AG08395 (cell line): ENCODE results near the gene UBE2I.

Experiments
- DNase-seq: peaks from one replicate; pipeline ENCODE4 v3.0.0; 2012; ENCODE audit warnings: mixed read lengths, low spot score

The UBE2I gene

DNA sequence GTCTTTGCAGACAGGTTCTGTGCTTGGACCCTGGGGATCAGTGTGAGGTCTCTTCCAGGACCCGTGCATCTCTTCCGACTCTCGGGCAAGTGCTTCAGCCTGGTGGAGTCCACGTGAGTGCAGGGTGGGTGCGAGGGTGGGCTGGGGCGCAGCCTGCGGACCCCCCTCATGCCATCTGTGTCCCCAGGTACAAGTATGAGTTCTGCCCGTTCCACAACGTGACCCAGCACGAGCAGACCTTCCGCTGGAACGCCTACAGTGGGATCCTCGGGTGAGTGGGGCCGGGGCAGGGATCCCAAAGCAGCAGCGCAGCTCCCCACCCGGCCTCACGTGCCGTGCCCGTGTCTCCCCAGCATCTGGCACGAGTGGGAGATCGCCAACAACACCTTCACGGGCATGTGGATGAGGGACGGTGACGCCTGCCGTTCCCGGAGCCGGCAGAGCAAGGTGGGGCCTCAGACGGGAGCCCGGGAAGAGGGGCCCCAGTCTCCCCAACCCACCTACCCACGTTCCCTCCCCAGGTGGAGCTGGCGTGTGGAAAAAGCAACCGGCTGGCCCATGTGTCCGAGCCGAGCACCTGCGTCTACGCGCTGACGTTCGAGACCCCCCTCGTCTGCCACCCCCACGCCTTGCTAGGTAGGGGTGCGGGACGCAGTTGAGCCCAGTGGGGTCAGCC lies 52.4 kb downstream of the UBE2I start:
- DNase-seq, result no peak

DNA sequence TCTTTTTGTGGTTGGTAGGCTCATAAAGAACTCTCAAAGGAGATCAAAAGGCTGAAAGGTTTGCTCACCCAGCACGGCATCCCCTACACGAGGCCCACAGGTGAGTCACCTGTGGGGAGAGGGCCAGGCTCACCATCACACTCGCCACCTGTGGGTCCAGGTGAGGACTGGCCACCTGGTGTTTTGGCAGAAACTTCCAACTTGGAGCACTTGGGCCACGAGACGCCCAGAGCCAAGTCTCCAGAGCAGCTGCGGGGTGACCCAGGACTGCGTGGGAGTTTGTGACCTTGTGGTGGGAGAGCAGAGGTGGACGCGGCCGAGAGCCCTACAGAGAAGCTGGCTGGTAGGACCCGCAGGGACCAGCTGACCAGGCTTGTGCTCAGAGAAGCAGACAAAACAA lies 53.4 kb downstream of the UBE2I start:
- no peak for DNase-seq

DNA sequence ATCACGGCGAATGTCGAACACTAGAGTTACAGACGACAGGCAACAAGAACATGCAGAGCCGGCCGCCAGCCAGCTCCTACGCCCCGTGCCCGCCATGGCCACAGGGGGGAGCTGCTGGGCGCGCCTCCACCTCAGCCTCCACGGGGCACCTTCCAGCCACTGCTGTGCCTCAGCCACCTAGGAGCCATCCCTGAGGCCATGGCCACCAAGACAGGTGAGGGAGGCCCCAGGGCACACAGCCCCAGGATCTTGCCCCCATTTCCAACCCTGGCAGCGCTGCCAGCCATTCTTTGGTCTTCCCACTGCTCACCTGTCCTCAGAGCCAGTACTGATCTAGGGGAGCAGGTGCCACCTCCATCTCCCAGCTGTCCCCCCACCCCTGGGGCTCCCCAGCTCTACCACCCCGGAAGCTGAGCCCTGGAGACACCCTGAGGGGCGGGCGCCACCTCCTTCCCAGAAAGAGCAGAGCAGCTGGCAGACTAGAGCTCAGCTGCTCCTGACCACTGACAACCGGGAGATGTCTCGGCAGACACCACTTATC lies 54.1 kb downstream of the UBE2I start:
- peak; percentile 73 for DNase-seq

DNA sequence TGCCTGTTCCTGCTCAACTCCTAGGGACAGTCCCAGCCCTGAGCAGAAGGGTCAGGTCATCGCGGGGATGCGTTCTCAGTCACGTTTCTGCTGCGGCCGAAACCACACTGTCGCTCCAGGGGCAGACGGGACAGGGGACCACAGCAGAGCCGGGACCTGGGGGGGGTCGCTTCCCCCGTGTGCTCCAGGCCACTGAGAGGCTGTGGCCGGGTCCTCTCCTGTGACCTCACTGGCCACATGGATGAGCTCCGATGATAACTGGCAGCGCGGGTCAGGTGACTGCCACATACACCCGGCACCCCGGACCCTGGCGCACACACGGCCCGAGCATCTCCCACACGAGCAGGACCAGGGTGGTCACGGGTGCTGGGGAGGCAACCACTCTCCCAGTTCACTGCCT lies 55.1 kb downstream of the UBE2I start:
- DNase-seq, result no peak

DNA sequence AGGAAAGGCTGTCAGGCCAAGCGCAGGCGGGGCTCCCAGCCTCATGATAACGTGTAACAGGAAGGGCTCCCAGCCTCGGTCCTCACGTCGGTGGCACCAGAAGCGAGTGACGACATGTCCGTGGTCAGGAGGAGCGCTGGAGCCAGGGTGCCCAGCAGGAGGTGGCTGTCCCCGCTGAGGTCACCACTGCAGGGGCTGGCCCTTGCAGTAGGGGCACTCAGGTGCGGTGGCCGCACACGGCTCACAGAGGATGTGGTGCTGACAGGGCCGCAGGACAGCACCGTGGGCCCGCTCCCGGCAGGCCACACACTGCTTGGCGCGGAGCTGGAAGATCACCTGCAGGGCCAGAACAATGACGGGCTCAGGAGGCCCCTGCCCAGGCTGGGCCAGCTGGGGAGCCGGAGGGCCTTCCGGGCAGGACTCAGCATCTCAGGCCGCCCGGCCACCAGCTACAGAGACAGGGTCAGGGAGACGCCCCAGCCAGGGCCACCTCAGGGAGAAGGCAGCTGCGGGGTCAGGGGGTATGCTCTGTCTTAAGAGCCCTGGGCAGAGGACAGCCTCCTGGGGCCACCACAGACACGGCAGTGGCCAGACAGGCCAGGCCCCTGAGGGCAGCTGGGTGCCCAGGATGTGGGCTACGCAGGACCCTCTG lies 56.8 kb downstream of the UBE2I start:
- DNase-seq, result no peak

DNA sequence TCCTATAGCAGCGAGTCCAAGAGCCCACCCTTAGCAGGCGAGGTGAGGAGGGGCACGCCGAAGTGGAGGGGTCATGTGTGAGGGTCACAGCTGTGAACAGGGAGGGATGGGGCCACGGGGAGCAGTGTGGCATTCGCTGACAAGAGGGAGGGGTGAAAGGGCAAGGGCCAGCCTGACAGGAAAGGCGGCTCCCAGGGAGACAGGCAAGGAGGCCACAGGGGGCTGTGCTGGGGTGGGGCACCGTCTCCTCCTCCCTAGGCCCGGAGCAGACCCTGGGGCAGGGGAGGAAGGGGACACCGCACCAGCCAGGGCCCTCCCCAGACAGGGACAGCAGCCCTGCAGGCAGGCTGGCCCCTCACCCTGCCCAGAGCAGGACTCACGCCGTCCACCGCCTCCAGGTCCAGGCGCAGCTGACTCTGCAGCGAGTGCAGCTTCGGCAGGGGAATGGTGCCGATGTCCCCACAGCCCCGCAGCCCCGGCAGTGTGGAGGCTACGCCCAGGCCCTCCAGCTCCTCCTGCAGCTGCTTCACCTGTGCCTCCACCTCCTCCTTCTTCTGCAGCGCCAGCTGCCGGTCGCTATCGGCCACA lies 57.4 kb downstream of the UBE2I start:
- DNase-seq, result no peak

DNA sequence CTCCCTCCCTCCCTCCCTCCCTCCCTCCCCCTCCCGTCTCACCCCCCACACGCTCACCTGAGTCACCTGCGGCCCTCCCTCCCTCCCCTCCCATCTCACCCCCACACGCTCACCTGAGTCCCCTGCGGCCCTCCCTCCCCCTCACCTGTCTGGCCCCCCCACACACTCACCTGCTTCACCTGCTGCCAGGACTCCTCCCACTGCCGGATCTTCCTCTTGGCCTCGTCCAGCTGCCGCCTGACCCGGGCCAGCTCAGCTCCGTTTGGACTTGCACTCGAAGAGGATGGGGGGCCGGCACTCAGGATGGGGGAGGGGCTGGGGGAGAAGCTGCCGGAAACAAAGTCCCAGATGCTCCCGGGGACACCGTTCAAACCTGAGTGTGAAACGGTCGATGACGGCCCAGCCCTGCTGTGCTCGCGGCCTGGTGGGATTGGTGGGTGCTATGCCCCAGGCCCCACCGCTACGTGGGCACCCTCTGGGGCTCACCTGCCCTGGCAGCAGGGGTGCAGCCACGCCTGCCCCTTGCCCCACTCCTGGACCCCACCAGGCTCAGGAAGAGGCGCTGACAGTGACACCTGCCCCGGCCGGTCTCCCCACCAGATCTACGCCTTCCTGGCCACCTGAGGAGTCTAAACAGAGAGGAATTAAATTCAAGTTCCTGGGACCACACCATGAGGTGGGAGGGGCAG lies 58.2 kb downstream of the UBE2I start:
- DNase-seq, result no peak

DNA sequence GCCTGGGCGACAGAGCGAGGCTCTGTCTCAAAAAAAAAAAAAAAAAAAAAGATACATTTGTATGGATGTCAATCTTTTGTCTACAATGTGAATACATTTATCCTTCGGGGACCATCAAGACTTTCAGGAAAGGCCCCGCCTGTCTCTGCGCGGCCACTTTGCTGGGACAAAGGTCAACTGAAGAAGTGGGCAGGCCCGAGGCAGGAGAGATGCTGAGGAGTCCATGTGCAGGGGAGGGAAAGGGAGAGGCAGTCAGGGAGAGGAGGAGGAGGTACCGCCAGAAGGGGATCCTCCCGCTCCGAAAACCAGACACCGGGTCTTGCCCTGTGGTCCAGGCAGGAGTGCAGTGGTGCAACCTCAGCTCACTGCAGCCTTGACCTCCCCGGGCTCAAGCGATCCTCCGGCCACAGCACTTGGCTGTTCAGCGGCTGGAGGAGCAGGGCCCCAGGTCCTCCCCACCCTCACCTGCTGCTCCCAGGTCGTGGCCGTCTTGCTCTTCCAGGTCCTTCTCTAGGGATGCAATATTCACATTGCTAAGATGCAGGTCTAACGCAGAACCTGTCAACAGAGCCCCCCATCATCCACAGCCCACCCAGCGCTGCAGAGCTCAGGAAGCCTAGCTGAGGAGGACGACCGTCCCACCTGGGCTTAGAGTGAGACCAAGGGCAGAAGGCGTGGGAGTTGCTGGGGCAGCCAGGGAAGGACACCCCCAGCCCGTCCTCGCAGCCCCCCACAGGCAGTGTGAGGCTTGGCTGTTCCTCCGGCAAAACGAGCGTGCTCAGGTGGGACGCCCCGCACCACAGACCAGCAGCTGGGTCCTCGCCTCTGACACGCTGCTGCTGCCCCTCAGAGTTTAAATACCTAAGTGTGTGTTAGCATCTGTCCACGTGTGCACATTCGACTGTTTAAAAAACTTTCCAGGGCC lies 61.9 kb downstream of the UBE2I start:
- DNase-seq, result no peak

DNA sequence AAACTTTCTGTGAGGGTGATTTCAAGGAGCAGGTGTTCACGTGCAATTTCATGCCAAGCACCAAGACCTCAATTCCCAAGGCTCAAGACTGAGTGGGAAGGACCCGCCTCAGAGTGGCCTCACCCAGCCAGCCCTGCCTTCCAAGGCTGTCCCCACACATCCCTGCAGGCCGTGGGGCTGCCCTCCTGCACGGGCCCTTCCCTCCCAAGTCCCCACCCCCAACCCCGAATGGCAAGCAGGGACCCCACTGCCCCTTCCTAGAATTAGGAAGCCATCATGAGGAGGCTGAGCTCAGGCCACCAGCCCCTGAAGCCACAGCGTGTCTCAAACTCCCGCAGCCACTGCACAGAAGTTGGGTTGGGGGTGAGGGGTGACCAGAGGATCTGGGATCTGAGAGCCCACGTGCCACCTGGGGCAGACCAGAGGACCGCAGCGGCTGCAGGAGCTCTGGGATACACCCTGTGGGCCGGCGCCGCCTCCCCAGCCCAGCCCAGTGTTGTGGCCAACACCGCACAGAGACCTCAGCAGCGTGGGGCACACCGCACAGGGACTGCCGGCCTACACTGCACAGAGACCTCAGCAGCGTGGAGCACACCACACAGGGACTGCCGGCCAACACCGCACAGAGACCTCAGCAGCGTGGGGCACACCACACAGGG lies 63.0 kb downstream of the UBE2I start:
- no peak for DNase-seq

DNA sequence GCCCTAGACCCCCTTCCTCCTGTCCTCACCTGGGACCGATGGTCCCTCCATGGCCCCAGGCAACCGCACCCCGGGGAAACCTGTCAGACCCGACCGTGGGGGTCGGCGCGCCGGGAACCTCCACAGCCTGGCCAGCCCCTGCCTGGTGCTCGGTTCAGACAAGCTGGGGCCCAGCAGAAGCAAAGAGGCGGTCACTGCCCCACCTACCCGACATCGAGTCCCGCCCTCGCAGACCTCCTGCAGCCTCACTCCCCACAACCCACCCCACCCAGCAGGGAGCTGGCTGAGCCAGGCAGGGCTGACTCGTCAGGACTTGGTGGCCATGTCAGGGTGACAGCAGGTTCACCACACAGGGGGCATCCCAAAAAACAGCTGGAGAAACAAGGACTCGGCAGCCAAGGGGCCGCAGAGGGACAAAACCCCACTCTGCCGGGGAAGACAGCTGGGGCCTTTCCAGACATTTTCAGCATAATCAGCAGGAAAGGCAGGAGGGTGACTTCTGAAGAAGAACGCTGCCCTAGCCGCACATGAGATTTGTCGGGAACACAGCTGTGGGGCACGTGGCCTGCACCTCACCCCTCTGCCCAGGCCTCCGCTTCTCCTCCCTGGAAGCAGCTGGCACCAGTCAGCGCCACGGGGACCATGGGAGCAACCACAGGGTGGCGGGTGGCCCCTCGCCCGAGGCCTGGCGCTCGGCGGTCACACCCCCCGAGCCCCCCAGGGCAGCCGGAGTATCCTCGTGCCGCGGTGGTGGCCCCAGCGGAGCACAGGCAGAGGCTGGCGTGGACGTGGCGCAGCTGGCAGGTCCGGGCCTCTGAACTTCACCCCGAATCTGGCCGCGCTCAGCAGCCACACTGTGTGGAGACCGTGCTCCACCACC lies 65.2 kb downstream of the UBE2I start:
- no peak for DNase-seq

DNA sequence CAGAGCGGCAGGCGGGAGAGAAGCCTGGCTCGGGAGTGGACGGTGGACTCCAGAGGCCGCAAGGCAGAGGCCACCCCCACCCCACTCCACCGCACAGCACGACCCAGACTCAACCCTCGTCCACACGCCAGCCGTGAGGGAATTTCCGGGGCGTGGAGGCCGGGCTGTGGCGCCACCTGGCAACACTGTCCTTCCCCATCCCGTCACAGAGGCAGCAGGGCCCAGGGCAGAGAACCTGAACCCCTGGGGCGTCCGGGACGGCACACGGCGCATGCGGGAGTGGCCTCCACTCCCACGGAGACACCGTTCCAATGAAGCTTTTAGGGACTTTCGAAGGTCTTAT lies 65.8 kb downstream of the UBE2I start:
- DNase-seq, result no peak

DNA sequence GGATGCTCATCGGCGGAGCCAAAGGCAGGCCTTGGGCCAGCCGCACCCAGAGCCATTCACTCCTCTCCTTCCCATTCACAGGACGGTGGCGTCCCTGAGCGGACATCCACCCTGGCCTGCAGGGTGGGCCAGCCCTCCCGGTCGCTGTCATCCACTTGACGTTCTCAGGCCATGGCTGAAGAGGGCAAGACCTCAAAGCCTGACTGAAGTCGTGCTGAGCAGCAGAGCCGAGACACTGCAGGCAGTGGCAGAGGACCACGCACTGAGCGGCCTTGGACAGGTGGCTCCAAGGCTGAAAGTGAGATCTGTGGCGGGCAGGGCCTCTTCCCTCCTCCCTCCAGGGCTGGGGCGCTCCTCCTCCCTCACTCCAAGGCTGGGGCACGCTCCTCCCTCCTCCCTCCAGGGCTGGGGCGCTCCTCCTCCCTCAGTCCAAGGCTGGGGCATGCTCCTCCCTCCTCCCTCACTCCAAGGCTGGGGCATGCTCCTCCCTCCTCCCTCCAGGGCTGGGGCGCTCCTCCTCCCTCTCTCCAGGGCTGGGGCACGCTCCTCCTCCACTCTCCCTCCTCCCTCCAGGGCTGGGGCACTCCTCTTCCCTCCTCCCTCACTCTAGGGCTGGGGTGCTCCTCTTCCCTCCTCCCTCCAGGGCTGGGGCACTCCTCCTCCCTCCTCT lies 66.4 kb downstream of the UBE2I start:
- no peak for DNase-seq
